ENCODE data around the gene DBP. TPM values are rescaled to one million over a fixed set of nuclear protein-coding genes. Genes with fewer than 3 reads are reported as not detected.

The DBP gene
- total and polyA plus RNA-seq, 10 of the 15 experiments (the other 5 are each of a cell fraction or from before 2014, with no cell fraction given): 2.0 to 10.6 (median 6.9) TPM

GRCh38 chr19:48644839-48645619 is 7.8 kb upstream of the DBP start (continued):
- no peak for TF ChIP-seq RFX5 (IDR thresholded peaks at IDR 0.05; ENCODE audit: low read depth, low read length)
- TF ChIP-seq ZNF24 (IDR thresholded peaks at IDR 0.05): no peak
- TF ChIP-seq MXI1 (IDR thresholded peaks at IDR 0.05; ENCODE audit: low read depth, low read length): no peak
- TF ChIP-seq IRF4 (IDR thresholded peaks at IDR 0.05; ENCODE audit: low read depth, low read length): no peak
- TF ChIP-seq ZBTB40 (IDR thresholded peaks at IDR 0.05; ENCODE audit: borderline replicate concordance): no peak
- TF ChIP-seq NBN (IDR thresholded peaks at IDR 0.05): no peak
- TF ChIP-seq IKZF2 (IDR thresholded peaks at IDR 0.05): no peak
- TF ChIP-seq EZH2 (IDR thresholded peaks at IDR 0.05; ENCODE audit: borderline replicate concordance, control insufficient read depth, low read depth, low read length): no peak
- peak; percentile 99 for TF ChIP-seq HCFC1 (IDR thresholded peaks at IDR 0.05; ENCODE audit: low read length)
- TF ChIP-seq ZNF622 (IDR thresholded peaks at IDR 0.05): no peak
- TF ChIP-seq SUZ12 (IDR thresholded peaks at IDR 0.05; ENCODE audit: unreplicated experiment): peak; percentile 88
- no peak for TF ChIP-seq ZBED1 (IDR thresholded peaks at IDR 0.05; ENCODE audit: borderline replicate concordance)
- TF ChIP-seq TBL1XR1 (IDR thresholded peaks at IDR 0.05; ENCODE audit: low read depth, low read length): 0 out of 2 replicates have a peak, but pooled peaks have one; percentile 62
- no peak for TF ChIP-seq RAD21 (IDR thresholded peaks at IDR 0.05; ENCODE audit: insufficient read depth, low read depth, low read length)
- TF ChIP-seq BCLAF1 (IDR thresholded peaks at IDR 0.05): no peak
- no peak for TF ChIP-seq POLR2AphosphoS5 (IDR thresholded peaks at IDR 0.05; ENCODE audit: low read length)
- no peak for TF ChIP-seq EP300 (IDR thresholded peaks at IDR 0.05; ENCODE audit: borderline replicate concordance in 1 of 2, control insufficient read depth in 1 of 2, low read depth in 2 of 2, low read length in 2 of 2)
- TF ChIP-seq FOXK2 (IDR thresholded peaks at IDR 0.05): no peak
- TF ChIP-seq TCF7 (IDR thresholded peaks at IDR 0.05; ENCODE audit: borderline replicate concordance): no peak
- peak; percentile 54 for TF ChIP-seq RELA (IDR thresholded peaks at IDR 0.05; ENCODE audit: borderline replicate concordance, partially characterized antibody)
- peak; percentile 94 for TF ChIP-seq IKZF1 (conservative IDR thresholded peaks at IDR 0.05)
- no peak for TF ChIP-seq JUNB (IDR thresholded peaks at IDR 0.05)
- peak; percentile 79; the same call in 1 of the 2 replicates for TF ChIP-seq ATF3 (IDR thresholded peaks at IDR 0.05; ENCODE audit: borderline replicate concordance, extremely low read depth, low read depth, low read length)
- no peak for TF ChIP-seq CBFB (IDR thresholded peaks at IDR 0.05; ENCODE audit: low read depth)
- TF ChIP-seq TCF12 (IDR thresholded peaks at IDR 0.05; ENCODE audit: low read depth, low read length): no peak
- no peak for TF ChIP-seq RBBP5 (conservative IDR thresholded peaks at IDR 0.05)
- no peak for TF ChIP-seq POLR2A (IDR thresholded peaks at IDR 0.05; ENCODE audit: low read depth, low read length)
